Measurements from ENCODE around the gene KLK7. TPM values are rescaled to one million over a fixed set of nuclear protein-coding genes. Genes with fewer than 3 reads are reported as not detected.

Gene KLK7
- total and polyA plus RNA-seq, 2 of the 4 experiments (the other 2 are of a cell fraction) = not detected

DNA sequence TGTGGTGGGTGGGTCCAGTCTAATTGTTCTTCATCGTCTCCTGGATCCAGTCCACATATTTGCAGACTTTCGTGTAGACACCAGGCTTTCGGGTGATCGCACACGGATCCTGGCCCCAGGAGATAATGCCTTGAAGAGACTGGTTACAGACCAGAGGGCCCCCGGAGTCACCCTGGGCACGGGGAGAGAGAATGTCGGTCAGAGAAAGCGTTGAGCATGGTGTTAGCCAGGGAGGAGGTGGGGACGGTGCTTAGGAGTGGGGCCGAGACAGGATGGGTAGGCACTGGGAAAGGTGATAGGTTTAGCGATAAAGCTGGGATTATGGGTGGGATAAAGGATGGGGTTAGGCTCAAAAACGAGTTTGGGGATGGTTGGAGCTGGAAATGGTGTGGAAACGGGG is 38.8 kb upstream of the KLK7 start:
- no peak overlapping the region for H3K4me3 ChIP-seq (ENCODE audit: insufficient read depth, low read depth, low read length)
- POLR2A ChIA-PET (ENCODE audit: unreplicated experiment) = no interaction called here
- no TSS peak for BruUV-seq (replicated peaks)
- H3K4me2 ChIP-seq (ENCODE audit: low read depth, low read length) = no peak overlapping the region
- no peak overlapping the region for H3K18ac ChIP-seq (ENCODE audit: low read depth, low read length)
- H3K27ac ChIP-seq (ENCODE audit: insufficient read depth, low read length) = no peak overlapping the region
- H3K27me3 ChIP-seq (ENCODE audit: control insufficient read depth, insufficient read depth, low read length) = peaks cover 15% of the 10 kb centered on the region
- ATAC-seq (ENCODE audit: low read depth) (no peak), DNase-seq (no peak)
- H4K91ac ChIP-seq (ENCODE audit: insufficient read depth, low read depth, low read length) = no peak overlapping the region
- no peak overlapping the region for H3K56ac ChIP-seq (ENCODE audit: extremely low read depth, insufficient read depth, low read length)
- H4K8ac ChIP-seq (ENCODE audit: low read depth in 2 of 2, low read length in 2 of 2) = no peak overlapping the region
- no peak overlapping the region for H2BK15ac ChIP-seq (ENCODE audit: low read depth, low read length)
- H3K4me1 ChIP-seq (ENCODE audit: control insufficient read depth, insufficient read depth, low read length) = no peaks in the 10 kb centered on the region
- H3K14ac ChIP-seq (replicated peaks; ENCODE audit: low read depth, low read length) = no peak overlapping the region
- in situ Hi-C loops (cut with MboI; ENCODE audit: low sequenced_read_pairs) (no loop called here), intact Hi-C loops (cut with micrococcal nuclease) (no loop called here), dilution Hi-C loops (cut with HindIII; ENCODE audit: low sequenced_read_pairs, unreplicated experiment) (no loop called here)
- H3K23ac ChIP-seq (ENCODE audit: low read depth, low read length) = no peak overlapping the region
- no peak overlapping the region for H3K4ac ChIP-seq (ENCODE audit: low read depth, low read length)
- no peak overlapping the region for H2AK9ac ChIP-seq (replicated peaks; ENCODE audit: low read depth, low read length, poor library complexity)
- CTCF ChIA-PET = no interaction called here
- H2BK120ac ChIP-seq (ENCODE audit: low read depth, low read length) = no peak overlapping the region
- no peaks in the 10 kb centered on the region for H3K9me3 ChIP-seq (ENCODE audit: control insufficient read depth, insufficient read depth, low read length)
- 34% methylated on average over 5 of the region's 14 CpGs; no CpG with 5 or more reads in 1 of the 2 experiments for WGBS, 2 experiments (ENCODE audit: extremely low coverage in 2 of 2, insufficient read length in 1 of 2)
- no peak overlapping the region for H3K9ac ChIP-seq (ENCODE audit: low read depth, low read length)
- no peak overlapping the region for H2BK5ac ChIP-seq (ENCODE audit: low read depth, low read length, poor library complexity, severe bottlenecking)
- no peak overlapping the region for H2BK20ac ChIP-seq (ENCODE audit: low read depth, low read length)
- TF ChIP-seq, protein P1, sequence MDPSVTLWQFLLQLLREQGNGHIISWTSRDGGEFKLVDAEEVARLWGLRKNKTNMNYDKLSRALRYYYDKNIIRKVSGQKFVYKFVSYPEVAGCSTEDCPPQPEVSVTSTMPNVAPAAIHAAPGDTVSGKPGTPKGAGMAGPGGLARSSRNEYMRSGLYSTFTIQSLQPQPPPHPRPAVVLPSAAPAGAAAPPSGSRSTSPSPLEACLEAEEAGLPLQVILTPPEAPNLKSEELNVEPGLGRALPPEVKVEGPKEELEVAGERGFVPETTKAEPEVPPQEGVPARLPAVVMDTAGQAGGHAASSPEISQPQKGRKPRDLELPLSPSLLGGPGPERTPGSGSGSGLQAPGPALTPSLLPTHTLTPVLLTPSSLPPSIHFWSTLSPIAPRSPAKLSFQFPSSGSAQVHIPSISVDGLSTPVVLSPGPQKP (IDR thresholded peaks at IDR 0.05; ENCODE audit: borderline replicate concordance, low read depth, low read length) = no peak
- no peaks in the 10 kb centered on the region for H4K20me1 ChIP-seq (ENCODE audit: insufficient read depth, low read length)
- H3K36me3 ChIP-seq (ENCODE audit: control insufficient read depth, insufficient read depth, low read length) = no peaks in the 10 kb centered on the region
- no peaks in the 10 kb centered on the region for H3K79me1 ChIP-seq (ENCODE audit: low read depth in 1 of 2, low read length in 2 of 2)
- no peak overlapping the region for H2AK5ac ChIP-seq (ENCODE audit: low read depth, low read length)
- no peak overlapping the region for H2AFZ ChIP-seq (replicated peaks; ENCODE audit: low read length, poor library complexity)
- no peaks in the 10 kb centered on the region for H3K9me1 ChIP-seq (ENCODE audit: insufficient read depth, low read length)
- H4K5ac ChIP-seq (ENCODE audit: low read depth, low read length) = no peak overlapping the region
